ENCODE measurements around the gene GUCY1A2.

The GUCY1A2 gene

GRCh38 chr11:106624377-106624776 is 393.9 kb downstream of the GUCY1A2 start:
- TF ChIP-seq CTCF (IDR thresholded peaks at IDR 0.05): no peak

All from LNCAP (cell line).